GM21619 (cell line): ENCODE results near the gene FOXI1.
"Not testable (repeated sequence)": the region's sequence is repeated elsewhere in the genome, so short reads cannot be mapped to it uniquely, and the experiment has no call there.

ENCODE experiments used
- ATAC-seq: cut with Tn5 transposase; IDR thresholded peaks from one replicate; pipeline ENCODE4 v1.9.1; 2021; ENCODE audit not compliant: unreplicated experiment

Gene FOXI1

GRCh38 chr5:170121321-170121720 lies 15.6 kb downstream of the FOXI1 start:
- ATAC-seq, result no peak

GRCh38 chr5:170126061-170126460 lies 20.4 kb downstream of the FOXI1 start:
- ATAC-seq, result no peak

- ATAC-seq, result no peak
Observed at GRCh38 chr5:170126626-170127025, 20.9 kb downstream of the FOXI1 start.

GRCh38 chr5:170131235-170131634 lies 25.5 kb downstream of the FOXI1 start:
- no peak for ATAC-seq

GRCh38 chr5:170132269-170132975 lies 26.7 kb downstream of the FOXI1 start:
- ATAC-seq, result no peak

- no peak for ATAC-seq
Observed at GRCh38 chr5:170132976-170133448, 27.3 kb downstream of the FOXI1 start.

GRCh38 chr5:170135796-170136490 lies 30.2 kb downstream of the FOXI1 start:
- no peak for ATAC-seq

GRCh38 chr5:170136506-170136905 lies 30.8 kb downstream of the FOXI1 start:
- no peak for ATAC-seq

- ATAC-seq, result no peak
Observed at GRCh38 chr5:170137694-170138214, 32.1 kb downstream of the FOXI1 start.

- ATAC-seq, result no peak
Observed at GRCh38 chr5:170138273-170138672, 32.6 kb downstream of the FOXI1 start.

GRCh38 chr5:170139786-170140335 lies 34.2 kb downstream of the FOXI1 start:
- no peak for ATAC-seq

- not testable (repeated sequence) for ATAC-seq
Observed at GRCh38 chr5:170141196-170141595, 35.5 kb downstream of the FOXI1 start.

GRCh38 chr5:170141636-170142035 lies 35.9 kb downstream of the FOXI1 start:
- no peak for ATAC-seq

- ATAC-seq, result no peak
Observed at GRCh38 chr5:170142196-170142595, 36.5 kb downstream of the FOXI1 start.

- no peak for ATAC-seq
Observed at GRCh38 chr5:170143091-170143490, 37.4 kb downstream of the FOXI1 start.

GRCh38 chr5:170143710-170144109 lies 38.0 kb downstream of the FOXI1 start:
- ATAC-seq, result no peak

GRCh38 chr5:170144286-170145023 lies 38.8 kb downstream of the FOXI1 start:
- no peak for ATAC-seq

- no peak for ATAC-seq
Observed at GRCh38 chr5:170145462-170145861, 39.8 kb downstream of the FOXI1 start.

GRCh38 chr5:170147051-170147752 lies 41.5 kb downstream of the FOXI1 start:
- no peak for ATAC-seq

- no peak for ATAC-seq
Observed at GRCh38 chr5:170147753-170148264, 42.1 kb downstream of the FOXI1 start.
